ENCODE results near the gene SLC26A6. TPM values are rescaled to one million over a fixed set of nuclear protein-coding genes. Genes with fewer than 3 reads are reported as not detected.
A peak's percentile ranks its signal among the peaks of the same experiment; 100 is the strongest.

SLC26A6 gene
- total RNA-seq, 1 donor from 2014 or later = 28.1 TPM

GRCh38 chr3:48656061-48656840 lies 21.0 kb upstream of the SLC26A6 start:
- H3K27me3 ChIP-seq = no peaks in the 10 kb centered on the region
- H3K9me3 ChIP-seq = no peaks in the 10 kb centered on the region
- H3K36me3 ChIP-seq = no peaks in the 10 kb centered on the region
- intact Hi-C loops (cut with DNase I) = loop anchor here (1.0 to 2.0 kb wide), 3 partner anchors 21 to 99 kb away; partner anchors contain the start of genes PFKFB4, SLC26A6 and UQCRC1
- H3K27ac ChIP-seq = peak overlapping the region; percentile 68 to 89
- peak overlapping the region; percentile 70 to 77 for H3K4me3 ChIP-seq
- peaks cover 8 to 19% of the 10 kb centered on the region in 2 donors for H3K4me1 ChIP-seq
- peak; percentile 50 to 83 (median 69) for TF ChIP-seq CTCF (IDR thresholded peaks at IDR 0.05)
- DNase-seq (ENCODE audit: low spot score in 2 of 2) = peak; percentile 62 to 89

GRCh38 chr3:48655606-48656005 lies 20.3 kb upstream of the SLC26A6 start:
- intact Hi-C loops (cut with DNase I) = loop anchor here (1.0 to 2.0 kb wide), 3 partner anchors 20 to 99 kb away; partner anchors contain the start of genes PFKFB4, SLC26A6 and UQCRC1
- Histone ChIP-seq H3K4me1 (peaks cover 5 to 17% of the 10 kb centered on the region in 2 donors), H3K27ac (peak overlapping the region; percentile 68 to 89), H3K36me3 (no peaks in the 10 kb centered on the region), H3K27me3 (no peaks in the 10 kb centered on the region), H3K4me3 (peak overlapping the region; percentile 70 to 77), H3K9me3 (no peaks in the 10 kb centered on the region)
- no peak for TF ChIP-seq CTCF (IDR thresholded peaks at IDR 0.05)
- DNase-seq (ENCODE audit: low spot score in 2 of 2) = no peak

GRCh38 chr3:48655063-48655462 lies 19.8 kb upstream of the SLC26A6 start:
- H3K27ac ChIP-seq = peak overlapping the region; percentile 68 to 89
- H3K4me3 ChIP-seq = no peak overlapping the region
- no peaks in the 10 kb centered on the region for H3K9me3 ChIP-seq
- no peaks in the 10 kb centered on the region for H3K36me3 ChIP-seq
- peaks cover 5 to 17% of the 10 kb centered on the region in 2 donors for H3K4me1 ChIP-seq
- no peak for DNase-seq (ENCODE audit: low spot score in 2 of 2)
- H3K27me3 ChIP-seq = no peaks in the 10 kb centered on the region
- TF ChIP-seq CTCF (IDR thresholded peaks at IDR 0.05) = no peak
- intact Hi-C loops (cut with DNase I) = no loop called here

GRCh38 chr3:48652923-48653715 lies 17.9 kb upstream of the SLC26A6 start:
- no peak for TF ChIP-seq CTCF (IDR thresholded peaks at IDR 0.05)
- Histone ChIP-seq H3K9me3 (no peaks in the 10 kb centered on the region), H3K27ac (no peak overlapping the region), H3K36me3 (no peaks in the 10 kb centered on the region), H3K4me3 (no peak overlapping the region), H3K27me3 (no peaks in the 10 kb centered on the region), H3K4me1 (peaks cover 5 to 17% of the 10 kb centered on the region in 2 donors)
- no peak for DNase-seq (ENCODE audit: low spot score in 2 of 2)
- intact Hi-C loops (cut with DNase I) = no loop called here

- Histone ChIP-seq H3K9me3 (no peaks in the 10 kb centered on the region), H3K4me1 (peaks cover 5 to 15% of the 10 kb centered on the region in 2 donors), H3K27me3 (no peaks in the 10 kb centered on the region), H3K36me3 (no peaks in the 10 kb centered on the region), H3K4me3 (no peak overlapping the region), H3K27ac (no peak overlapping the region)
- no peak for TF ChIP-seq CTCF (IDR thresholded peaks at IDR 0.05)
- intact Hi-C loops (cut with DNase I) = no loop called here
- DNase-seq (ENCODE audit: low spot score in 2 of 2) = no peak
Measured at GRCh38 chr3:48651771-48652170, 16.5 kb upstream of the SLC26A6 start.
